CD4-positive, alpha-beta T cell treated with Interferon alpha-2 for 1 hour (primary cell): Measurements from ENCODE around the gene LMBR1.
A peak's percentile ranks its signal among the peaks of the same experiment; 100 is the strongest.

Experiments
- DNase-seq, 2 donors: peaks; one replicate each; pipeline ENCODE4 v3.0.0-alpha.2; 2020 to 2022

LMBR1 gene

DNA sequence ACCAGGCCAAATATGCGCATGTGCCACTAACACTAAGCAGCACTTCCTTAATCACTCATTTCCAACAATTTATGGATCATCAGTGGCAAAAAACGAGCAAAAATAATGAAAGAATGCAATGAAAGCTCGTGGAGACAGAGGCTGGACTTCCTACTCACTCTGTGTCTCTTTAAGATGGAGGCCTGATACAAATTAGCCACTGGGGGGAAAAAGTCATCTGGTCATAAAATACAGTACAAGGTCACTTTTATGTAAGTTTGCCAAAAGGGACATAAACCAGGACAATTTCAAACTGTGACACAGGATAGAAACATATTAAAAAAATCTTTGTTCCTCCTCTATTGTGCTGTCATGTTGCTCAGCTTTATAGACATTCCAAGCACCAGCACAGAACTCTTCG, 101.7 kb downstream of the LMBR1 start:
- DNase-seq: no peak

DNA sequence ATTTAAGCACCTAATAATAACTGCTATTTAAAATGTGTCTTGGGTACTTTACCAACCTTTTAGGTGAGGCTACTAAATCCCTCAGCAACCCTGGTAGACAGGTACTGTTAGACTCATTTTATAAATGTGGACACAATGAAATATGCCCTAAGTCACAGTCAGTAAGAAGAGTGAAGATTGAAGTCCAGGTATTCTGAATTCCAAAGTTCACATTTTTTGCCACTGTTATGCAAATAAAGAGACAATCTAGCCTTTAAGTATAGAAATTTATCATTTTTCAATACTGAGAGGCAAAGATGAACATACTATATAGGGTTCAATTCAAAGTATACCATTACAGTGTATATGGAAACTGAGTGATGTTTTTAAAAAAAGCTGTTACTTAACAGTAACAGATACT, 102.7 kb downstream of the LMBR1 start:
- no peak for DNase-seq

DNA sequence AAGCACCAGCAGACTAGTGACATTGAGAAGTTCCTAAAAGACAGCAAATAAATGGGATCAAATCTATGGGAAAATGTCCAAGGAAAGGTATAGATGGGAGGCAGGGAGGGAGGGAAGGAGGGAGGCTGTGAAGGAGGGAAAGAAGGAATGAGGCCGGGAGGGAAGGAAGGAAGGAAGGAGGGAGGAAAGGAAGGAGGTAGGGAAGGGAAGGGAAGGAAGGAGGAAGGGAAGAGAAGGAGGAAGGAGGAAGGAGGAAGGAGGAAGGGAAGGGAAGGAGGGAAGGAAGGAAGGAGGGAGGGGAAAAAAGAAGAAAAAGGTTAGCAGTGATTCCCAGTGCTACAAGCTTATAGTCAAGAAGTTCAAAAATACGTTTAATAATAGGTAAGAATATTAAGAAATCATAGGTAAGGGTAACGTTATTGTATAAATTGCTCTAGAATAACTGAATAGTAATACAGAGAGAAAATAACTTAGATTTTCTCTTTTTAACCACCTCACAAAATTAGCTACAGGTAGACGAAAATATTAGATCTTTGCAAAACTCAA, 106.9 kb downstream of the LMBR1 start:
- DNase-seq: no peak

DNA sequence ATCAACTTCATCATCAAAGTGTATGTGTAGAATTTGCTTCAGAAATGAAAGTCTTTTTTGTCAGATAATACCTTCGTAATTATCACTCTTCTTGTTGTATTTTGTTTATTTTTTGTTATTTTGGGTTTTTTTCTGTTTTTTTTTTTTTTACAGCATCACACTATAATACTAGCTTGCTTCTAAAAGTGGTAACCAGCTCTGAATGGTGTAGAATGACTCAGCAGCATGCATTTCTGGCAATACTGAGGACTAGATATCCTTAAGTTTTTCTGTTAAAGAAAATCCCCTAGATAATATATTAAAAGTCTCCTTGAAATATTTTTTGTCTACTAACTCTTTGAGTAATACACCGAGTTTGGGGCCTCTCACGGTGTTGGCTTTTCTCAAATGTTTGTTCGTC, 109.1 kb downstream of the LMBR1 start:
- DNase-seq: no peak

DNA sequence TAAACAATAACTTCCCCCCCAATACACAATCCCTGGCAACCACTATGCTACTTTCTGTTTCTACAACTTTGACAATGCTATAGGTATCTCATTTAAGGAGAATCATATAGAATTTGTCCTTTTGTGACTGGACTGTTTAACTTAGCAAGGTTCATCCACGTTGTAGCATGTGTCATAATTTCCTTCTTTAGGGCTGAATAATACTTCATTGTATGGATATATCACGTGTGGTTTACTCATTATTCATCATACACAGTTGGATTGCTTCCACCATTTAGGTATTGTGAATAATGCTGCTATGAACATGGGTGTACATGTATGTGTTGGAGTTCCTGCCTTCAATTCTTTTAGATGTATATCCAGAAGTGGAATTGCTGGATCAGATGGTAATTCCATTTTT, 111.0 kb downstream of the LMBR1 start:
- no peak for DNase-seq

DNA sequence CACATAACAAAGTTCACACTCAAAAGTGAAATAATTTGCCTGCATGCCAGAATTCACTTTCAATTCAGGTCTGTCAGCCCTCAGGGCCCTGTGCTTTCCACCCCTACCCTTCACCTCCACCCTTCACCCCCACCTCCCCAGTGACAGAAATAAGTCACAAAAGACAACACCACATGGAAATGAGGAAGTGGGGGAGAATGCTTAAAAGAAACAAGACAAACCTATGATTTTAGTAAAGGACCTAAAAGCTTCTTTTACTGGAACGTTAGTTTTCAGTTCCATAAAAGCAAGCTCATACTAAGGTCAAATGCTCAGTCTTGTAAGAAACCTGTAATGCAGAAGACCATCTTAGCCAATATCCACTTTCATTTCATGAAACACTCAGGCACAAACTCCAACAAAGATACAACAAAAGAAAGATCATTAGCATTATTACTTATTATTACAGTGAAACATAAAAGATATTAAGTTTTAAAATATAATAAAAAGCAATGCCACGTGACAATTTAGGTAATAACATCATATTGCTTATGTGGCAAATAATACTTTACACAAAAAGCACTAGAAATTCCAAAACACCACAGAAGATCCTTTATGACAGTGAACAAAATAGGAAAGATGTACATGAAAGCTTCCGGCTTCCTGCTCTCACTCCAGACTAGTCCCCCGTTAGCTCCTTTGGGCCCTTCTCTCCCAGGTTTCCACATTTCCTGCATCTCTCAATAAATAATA, 112.1 kb downstream of the LMBR1 start:
- peak in 1 of 2 donors; percentile 38 for DNase-seq

DNA sequence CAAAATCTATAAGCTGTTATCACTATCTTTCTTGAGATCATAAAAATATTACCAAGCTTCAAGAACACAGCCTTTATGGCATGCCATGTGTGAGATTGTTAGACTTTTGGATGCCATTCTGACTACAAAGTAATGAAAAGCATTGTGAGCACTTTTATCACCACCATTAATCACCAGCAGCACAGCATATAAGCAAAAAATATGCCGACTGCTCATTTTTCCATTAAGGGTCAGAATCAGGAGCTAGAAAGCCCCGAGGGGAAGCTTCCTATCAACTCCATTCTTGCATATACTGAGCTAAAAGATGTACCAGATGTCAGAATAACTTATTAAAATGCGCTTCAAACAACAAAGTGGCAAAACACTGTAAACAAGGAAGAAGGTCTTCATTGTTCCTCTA, 114.3 kb downstream of the LMBR1 start:
- DNase-seq: no peak

DNA sequence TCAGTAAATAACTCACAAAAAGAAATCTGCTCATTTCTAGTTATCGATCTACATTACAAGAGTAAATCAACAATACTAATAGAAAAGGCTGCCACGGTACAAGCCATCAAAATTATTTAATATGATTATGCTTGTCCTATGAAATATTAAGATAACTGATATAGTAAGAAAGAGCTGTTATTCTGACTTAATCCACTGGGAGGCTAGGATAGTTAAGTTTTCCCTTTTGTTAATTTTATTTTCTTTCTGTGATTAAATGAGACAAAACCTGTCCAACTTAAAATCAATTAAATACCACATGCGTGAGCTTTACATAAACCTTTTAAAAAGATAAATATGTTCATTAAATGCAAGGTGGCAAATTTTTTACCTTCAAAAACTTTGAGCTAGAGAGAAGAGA, 114.8 kb downstream of the LMBR1 start:
- no peak for DNase-seq

DNA sequence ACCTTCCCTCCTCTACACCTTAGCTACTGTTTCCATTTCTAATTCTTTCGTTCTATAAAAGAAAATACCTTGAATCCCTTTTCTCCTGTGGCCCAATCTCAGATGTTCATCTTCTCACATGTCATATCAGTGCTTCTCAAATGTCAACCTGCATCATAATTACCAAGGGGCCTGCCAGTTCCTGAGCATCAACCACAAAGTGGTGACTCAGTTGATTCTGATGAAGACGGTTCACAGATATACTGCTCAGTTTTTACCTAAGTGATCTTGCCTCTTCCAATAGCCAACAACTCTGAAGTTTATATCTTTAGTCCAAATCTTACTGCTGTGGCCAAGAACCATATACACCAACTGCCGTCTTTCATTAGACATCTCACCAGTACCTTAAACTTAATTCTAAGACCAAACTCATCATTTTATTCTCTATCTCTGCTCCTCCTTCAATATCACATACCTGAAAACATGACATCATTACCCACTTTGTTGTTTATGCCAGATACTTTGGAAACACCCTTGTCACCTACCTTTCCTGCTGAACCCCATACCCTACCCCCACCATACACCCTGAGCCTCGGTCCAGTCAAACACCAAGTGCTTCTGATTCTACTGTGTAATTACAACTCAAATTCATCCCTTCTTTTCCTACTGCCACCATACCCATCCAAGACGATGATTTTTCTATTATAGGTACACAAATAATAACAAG, 115.5 kb downstream of the LMBR1 start:
- no peak for DNase-seq

DNA sequence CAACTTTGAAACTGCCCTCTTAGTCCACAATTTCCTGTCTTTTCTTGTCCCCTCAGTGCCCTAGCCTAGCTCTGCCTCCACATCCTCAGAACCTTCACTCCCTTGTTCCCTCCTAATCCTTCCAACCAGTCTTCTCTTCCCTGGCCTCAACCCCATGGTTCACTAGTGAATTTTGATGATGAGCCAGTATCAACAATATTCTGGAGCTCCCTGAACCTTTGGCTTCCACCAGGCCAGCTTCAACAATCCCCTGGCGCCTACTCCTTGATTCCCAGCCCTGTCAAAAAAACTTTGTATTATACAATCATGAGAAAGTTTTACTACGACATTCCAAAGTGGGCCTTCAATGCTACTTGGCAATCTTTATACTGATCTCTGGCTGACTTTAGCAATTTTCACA, 116.5 kb downstream of the LMBR1 start:
- no peak for DNase-seq

DNA sequence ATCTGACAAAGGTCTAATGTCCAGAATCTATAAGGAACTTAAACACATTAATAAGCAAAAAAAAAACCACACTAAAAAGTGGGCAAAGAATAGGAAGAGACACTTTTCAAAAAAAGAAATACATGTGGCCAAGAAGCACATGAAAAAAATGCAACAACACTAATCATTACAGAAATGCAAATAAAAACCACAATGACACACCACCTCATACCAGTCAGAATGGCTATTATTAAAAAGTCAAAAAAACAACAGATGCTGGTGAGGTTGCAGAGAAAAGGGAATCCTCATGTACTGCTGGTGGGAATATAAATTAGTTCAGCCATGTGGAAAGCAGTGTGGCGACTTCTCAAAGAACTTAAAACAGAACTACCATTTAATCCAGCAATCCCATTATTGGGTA, 119.0 kb downstream of the LMBR1 start:
- DNase-seq: no peak

DNA sequence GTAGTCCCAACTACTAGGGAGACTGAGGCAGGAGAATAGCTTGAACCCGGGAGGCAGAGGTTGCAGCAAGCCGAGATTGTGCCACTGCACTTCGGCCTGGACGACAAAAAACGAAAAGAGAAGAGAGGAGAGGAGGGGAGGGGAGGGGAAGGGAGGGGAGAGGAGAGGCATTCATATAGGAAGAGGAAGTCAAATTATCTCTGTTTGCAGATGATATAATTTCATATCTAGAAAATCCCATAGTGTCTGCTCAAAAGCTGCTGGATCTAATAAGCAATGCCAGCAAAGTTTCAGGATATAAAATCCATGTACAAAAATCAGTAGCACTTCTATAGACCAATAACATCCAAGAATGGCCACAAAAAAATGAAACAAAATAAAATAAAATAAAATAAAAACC, 120.3 kb downstream of the LMBR1 start:
- no peak for DNase-seq

DNA sequence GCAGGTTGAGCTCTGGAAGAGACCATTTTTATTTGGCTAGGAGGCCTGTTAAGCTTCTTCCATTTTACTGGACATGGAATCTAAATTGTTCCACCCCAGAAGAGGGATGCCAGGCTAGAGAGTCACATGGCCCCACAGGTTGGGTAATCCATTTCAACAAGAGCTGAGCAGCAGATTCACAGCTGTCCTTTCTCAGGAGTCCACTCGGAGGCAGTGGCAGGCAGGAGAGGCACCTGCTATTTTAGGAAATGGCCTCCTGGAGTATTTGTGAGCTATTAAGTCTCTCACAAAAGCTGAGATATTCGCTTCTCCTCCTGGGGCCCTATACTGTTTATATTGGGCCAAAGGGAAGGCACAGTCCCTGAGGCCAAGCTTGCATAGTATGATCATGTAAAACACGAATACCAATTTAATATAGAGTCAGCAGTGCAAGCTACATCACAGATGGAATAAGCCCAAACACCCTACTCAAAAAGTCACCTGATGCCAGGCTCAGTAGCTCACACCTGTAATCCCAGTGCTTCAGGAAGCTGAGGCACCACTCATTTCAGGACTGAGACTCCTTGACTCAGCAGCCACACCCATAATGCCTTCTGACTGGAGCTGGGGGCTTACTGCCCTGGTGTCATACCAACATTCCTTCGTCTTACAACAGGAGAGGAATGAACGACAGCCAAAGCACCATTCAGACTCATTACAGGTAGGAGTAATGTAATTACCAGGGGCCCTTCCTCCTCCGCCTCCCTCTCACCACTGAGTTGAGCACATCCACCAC, 124.1 kb downstream of the LMBR1 start:
- DNase-seq: no peak

DNA sequence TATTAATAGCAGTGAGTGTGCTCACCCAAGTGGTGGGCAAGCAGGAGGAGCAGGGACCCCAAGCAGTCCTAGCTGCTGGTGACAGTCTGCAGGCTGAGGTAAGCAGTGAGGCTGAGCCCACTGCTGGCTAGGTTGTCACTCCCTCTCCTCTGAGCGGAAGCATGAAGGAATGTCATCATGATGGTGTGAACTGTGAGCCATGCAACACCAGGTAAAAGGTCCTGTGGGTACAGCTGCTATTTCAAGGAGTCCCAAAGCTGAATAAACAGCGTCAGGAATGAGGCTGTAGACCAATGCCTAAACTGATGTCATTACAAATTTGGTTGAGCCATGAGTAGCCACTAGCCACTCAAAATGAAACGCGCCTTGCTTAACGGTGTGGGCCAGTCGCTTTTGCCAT, 126.3 kb downstream of the LMBR1 start:
- DNase-seq: no peak

DNA sequence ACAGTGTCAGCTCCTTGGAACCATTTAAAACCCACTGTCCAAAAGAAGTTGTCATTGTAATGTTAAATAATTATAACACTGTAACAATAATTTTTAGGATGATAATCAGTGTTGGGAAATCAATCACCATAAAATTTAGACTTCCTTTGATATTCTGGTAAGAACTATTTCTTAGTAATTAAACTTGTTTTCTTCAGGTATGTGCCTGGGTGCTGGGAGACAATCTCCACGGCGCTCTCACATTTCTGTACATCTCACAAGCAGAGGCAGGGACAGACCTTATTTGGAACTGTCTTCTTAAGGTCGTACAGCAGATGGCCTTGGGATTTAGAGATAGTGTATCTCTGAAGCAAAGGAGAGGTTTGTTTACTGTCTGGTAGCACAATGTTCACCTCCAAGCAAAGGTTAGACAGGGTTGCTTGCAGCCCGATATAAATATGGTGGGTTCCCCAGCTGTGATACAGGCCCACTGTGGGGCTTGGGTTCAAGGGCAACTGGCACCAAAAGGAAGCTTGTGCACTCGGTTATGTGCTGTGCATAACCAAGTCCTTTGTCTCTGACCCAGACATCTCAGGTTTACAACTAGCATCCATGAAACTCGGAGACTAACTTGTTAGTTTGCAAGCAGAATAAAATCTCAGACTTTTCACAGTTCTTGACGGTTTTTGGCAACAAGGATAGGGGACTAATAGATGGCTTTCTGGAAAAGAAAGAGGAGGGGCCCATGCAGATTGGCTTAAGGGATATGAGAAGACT, 126.9 kb downstream of the LMBR1 start:
- no peak for DNase-seq

DNA sequence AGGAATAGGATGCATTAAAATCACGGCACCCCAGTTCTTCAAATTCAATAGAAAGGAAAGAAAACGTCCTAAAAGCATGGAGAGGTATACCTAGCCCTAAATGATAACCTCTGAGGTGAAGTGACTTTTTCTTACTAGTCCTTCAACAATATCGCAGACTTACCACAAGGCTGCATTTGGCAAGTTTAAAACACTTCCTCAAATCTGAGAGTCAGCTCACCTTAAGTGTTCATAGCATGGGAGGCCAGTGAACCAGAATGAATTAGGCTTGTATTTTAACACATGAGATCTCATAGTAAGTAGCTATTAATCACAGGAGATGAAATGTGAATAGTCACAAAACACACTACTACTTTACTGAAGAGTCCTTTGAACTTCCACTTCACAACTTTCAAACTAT, 128.2 kb downstream of the LMBR1 start:
- no peak for DNase-seq

DNA sequence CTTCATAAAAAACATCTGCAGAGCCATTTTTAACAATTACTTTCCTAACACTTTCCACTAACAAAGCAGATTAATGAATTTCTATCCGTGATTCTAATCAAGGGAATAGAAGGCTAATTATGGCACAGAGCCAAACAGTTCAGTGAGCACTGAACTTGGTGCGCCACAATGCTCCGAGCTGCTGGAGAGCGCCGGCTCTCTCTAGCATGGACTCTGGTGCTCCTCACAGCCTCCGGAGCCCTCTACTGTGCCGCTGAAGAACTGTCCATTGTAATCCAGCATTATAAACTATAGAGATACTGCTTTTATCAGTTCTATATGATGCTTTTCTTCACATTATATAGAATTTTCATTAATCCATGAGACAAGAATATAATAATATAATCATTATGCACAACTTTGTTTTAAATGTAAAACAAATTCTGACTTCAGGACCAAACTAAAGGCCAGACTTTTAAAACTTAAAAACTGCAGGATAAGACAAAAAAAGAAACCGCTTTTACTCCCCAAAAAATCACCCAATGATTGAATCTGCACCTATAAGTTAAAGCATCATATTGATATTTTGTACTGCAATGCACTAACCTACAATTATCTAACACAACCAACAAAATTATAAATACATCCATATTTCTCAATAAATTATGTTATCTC, 128.8 kb downstream of the LMBR1 start:
- peak in 1 of 2 donors; percentile 5 for DNase-seq

DNA sequence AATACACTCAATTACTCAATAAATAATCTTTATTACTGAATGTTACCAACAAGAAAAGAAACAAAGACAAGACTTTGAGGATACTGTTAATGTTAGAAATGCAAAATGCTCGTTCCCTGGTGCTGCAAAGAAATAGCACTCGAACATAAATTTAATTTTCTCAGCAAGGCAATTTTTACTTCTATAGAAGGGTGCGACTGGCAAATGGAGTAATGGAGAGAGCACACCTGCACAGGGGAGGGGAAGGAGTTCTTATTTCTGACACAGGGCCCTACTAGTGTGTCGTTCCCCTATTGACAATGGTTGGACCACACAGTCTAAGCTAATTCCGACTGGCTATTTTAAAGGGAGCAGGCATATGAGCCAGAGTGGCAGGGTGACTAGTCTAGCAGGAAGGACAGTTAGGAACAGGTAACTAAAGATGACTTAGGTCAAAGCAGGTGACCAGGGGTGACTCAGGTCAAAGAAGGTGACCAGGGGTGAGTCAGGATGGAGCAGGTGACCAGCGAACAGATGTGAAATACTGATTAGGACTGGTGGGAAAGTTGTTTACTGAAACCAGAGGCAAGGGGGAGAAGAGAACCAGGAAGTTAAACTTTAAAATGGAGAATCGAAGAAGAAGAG, 133.3 kb downstream of the LMBR1 start:
- no peak for DNase-seq

DNA sequence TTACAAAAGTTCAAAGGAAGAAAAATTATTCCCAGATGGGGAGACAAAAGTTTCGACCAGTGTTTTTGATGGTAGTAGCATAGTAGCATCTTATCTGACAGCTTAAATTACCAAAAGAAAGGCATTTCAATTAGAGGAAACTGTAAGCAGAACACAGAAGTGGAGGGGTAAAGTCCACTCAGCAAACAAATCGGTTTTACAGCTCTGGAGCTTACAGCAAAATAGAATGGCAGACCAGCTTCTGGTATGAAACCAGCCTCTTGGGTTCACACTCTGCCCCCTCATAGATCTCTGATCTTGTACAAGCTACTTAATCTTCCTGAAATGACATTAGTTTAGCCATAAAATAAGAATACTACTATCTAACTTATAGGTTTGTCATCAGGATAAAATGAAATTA, 133.8 kb downstream of the LMBR1 start:
- DNase-seq: no peak

DNA sequence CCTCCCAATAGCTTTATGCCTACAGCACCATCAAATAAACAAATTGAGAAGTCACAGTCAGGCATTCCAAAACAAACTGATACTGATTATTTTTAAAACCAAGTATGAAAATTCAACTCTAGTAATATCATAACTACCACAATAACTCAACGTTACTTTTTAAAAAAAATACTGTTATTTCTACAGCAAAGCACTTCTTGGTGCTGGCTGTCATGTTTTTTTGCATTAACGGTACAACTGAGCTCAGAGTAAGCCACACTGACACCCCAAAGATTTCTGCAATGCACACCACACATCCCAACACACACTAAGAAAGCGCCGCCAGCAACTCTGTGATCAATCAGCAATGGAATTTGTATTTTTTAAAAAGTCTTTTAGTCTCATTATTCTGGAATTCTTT, 138.8 kb downstream of the LMBR1 start:
- DNase-seq: no peak

DNA sequence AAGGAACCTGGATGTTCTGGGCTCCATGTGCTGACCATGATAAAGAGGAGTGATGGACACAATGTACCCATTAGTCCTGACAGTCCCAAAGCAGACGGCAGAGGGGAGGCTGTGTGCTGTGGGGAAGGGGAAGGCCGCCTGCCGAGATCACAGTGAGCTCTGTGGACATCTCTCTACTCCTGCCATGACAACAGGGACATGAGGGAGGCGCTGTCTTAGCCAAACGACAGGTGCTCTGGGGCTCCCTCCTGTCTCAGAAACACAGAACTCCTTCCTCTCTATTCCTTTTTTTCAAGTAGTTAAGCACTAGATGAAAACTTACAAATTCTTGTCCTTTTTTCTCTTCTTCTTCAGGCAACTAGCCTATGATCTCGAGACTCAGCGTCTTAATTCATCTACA, 139.4 kb downstream of the LMBR1 start:
- DNase-seq: no peak

DNA sequence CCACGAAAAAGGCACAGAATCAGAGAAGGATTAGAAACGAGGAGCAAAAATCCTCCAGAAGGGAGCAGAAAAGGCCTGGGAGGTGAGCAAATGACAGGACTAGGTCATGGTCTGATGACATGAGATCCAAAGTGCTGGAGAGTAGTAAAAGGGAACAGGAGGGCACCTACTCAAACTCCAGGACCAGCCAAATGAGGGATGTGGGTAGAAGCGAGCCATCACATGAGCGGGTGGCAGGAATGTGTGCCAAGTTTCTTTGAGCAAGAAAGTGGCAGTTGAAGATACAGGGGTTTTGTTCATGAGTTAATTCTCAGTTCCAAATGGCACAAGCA, 139.8 kb downstream of the LMBR1 start:
- no peak for DNase-seq
